ENCODE results near the gene TREML1.
"Not testable (repeated sequence)": the region's sequence is repeated elsewhere in the genome, so short reads cannot be mapped to it uniquely, and the experiment has no call there.

Gene TREML1

GRCh38 chr6:41153992-41154625, at the start of gene TREML1:
TREML1 (minus strand) TSS chr6:41154347; CDS start chr6:41154288, 59 bp downstream.
- no peak for DNase-seq

- DNase-seq: peak; percentile 62
Observed at GRCh38 chr6:41201764-41202173, 47.6 kb upstream of the TREML1 start.

- peak; percentile 76 for DNase-seq
Observed at GRCh38 chr6:41200901-41201763, 47.0 kb upstream of the TREML1 start, which contains the start of gene TREML2. TREML2 (minus strand) TSS chr6:41201149; CDS start chr6:41201008, 141 bp downstream.

GRCh38 chr6:41200296-41200900, 46.3 kb upstream of the TREML1 start:
- DNase-seq: peak; percentile 86

GRCh38 chr6:41199552-41200246, 45.6 kb upstream of the TREML1 start:
- no peak for DNase-seq

GRCh38 chr6:41197234-41197633, 43.1 kb upstream of the TREML1 start:
- DNase-seq: no peak

GRCh38 chr6:41194386-41194785, 40.2 kb upstream of the TREML1 start:
- DNase-seq: no peak

- DNase-seq: no peak
Observed at GRCh38 chr6:41193884-41194283, 39.7 kb upstream of the TREML1 start.

GRCh38 chr6:41193171-41193734, 39.1 kb upstream of the TREML1 start:
- no peak for DNase-seq

- no peak for DNase-seq
Observed at GRCh38 chr6:41191569-41191968, 37.4 kb upstream of the TREML1 start.

GRCh38 chr6:41190791-41191190, 36.6 kb upstream of the TREML1 start:
- no peak for DNase-seq

- DNase-seq: no peak
Observed at GRCh38 chr6:41189967-41190366, 35.8 kb upstream of the TREML1 start.

GRCh38 chr6:41189046-41189445, 34.9 kb upstream of the TREML1 start:
- DNase-seq: not testable (repeated sequence)

- DNase-seq: no peak
Observed at GRCh38 chr6:41187924-41188886, 34.1 kb upstream of the TREML1 start.

GRCh38 chr6:41186031-41186562, 31.9 kb upstream of the TREML1 start:
- DNase-seq: no peak

- no peak for DNase-seq
Observed at GRCh38 chr6:41184761-41185160, 30.6 kb upstream of the TREML1 start.

GRCh38 chr6:41182069-41183034, 28.2 kb upstream of the TREML1 start:
- DNase-seq: peak; percentile 82

GRCh38 chr6:41181566-41181965, 27.4 kb upstream of the TREML1 start:
- DNase-seq: no peak

GRCh38 chr6:41179163-41179562, 25.0 kb upstream of the TREML1 start:
- DNase-seq: no peak

- no peak for DNase-seq
Observed at GRCh38 chr6:41177695-41178094, 23.5 kb upstream of the TREML1 start.

Measured in GDM1 (cell line).